ENCODE results near the gene WHAMM.

WHAMM gene

DNA sequence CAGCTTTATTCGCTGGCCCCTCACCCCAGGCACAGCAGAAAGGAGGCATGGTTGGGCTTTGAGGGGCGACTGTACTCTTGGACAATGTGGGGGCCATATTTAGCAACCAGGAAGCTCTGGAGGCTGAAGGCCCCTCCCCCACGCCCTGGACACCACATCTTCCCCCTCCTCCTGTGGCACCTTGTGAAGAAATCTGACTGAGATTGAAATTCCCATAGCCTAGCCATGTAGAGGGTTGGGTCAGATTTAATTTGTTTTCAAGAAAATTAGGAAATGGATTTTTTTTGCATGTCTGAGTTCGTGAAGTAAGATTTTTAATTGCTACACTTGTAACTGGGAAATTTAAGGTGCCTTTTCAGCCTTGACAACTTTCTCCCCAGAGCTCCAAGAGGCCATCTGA, 28.1 kb upstream of the WHAMM start:
- Histone ChIP-seq H3K9me3 (ENCODE audit: insufficient read depth, low read depth, low read length) (no peaks in the 10 kb centered on the region), H3K9ac (ENCODE audit: low read depth, low read length) (no peak overlapping the region), H3K27ac (ENCODE audit: low read length) (no peak overlapping the region), H3K27me3 (ENCODE audit: insufficient read depth, low read length) (no peaks in the 10 kb centered on the region), H3K36me3 (ENCODE audit: insufficient read depth, low read depth, low read length) (no peaks in the 10 kb centered on the region), H3K4me1 (ENCODE audit: insufficient read depth, low read length) (no peaks in the 10 kb centered on the region), H3K4me3 (ENCODE audit: low read length) (no peak overlapping the region)

DNA sequence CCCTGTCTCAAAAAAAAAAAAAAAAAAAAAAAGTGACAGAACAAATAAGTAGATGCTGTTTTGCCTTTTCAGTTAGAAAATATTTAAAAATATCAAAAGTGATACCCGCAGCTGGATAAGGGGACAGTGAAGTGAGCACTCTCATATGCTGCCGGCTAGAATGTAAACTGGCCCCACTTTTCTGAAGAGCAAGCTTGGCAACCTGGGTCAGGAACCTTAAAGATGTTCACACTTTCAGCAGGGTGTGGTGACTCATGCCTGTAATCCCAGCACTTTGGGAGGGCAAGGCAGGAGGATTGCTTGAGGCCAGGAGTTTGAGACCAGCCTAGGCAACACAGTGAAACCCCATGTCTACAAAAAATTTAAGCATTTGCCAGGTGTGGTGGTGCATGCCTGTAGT, 20.9 kb upstream of the WHAMM start:
- no peaks in the 10 kb centered on the region for H3K27me3 ChIP-seq (ENCODE audit: insufficient read depth, low read length)
- no peak overlapping the region for H3K4me3 ChIP-seq (ENCODE audit: low read length)
- no peaks in the 10 kb centered on the region for H3K36me3 ChIP-seq (ENCODE audit: insufficient read depth, low read depth, low read length)
- no peaks in the 10 kb centered on the region for H3K4me1 ChIP-seq (ENCODE audit: insufficient read depth, low read length)
- no peak overlapping the region for H3K9ac ChIP-seq (ENCODE audit: low read depth, low read length)
- no peaks in the 10 kb centered on the region for H3K9me3 ChIP-seq (ENCODE audit: insufficient read depth, low read depth, low read length)
- no peak overlapping the region for H3K27ac ChIP-seq (ENCODE audit: low read length)

DNA sequence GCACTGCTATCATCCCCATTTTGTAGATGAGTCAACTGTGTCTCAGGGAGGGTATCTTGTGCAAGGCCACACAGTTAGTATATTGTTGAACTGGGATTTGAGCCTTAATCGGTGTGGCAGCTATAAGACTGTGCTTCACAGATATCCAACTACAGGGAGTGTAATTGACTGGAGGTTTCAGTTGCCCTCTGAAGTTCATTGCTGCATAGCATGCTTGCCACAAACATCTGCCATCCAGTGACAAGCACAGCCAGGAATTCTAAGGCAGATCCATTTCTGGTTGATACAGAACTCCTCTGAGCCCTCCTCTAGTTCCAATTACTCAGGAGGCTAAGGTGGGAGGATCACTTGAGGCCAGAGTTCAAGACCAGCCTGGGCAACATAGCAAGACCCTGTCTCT, 19.9 kb upstream of the WHAMM start:
- H3K4me1 ChIP-seq (ENCODE audit: insufficient read depth, low read length): no peaks in the 10 kb centered on the region
- H3K36me3 ChIP-seq (ENCODE audit: insufficient read depth, low read depth, low read length): no peaks in the 10 kb centered on the region
- no peak overlapping the region for H3K9ac ChIP-seq (ENCODE audit: low read depth, low read length)
- no peak overlapping the region for H3K4me3 ChIP-seq (ENCODE audit: low read length)
- H3K27ac ChIP-seq (ENCODE audit: low read length): no peak overlapping the region
- no peaks in the 10 kb centered on the region for H3K27me3 ChIP-seq (ENCODE audit: insufficient read depth, low read length)
- no peaks in the 10 kb centered on the region for H3K9me3 ChIP-seq (ENCODE audit: insufficient read depth, low read depth, low read length)

DNA sequence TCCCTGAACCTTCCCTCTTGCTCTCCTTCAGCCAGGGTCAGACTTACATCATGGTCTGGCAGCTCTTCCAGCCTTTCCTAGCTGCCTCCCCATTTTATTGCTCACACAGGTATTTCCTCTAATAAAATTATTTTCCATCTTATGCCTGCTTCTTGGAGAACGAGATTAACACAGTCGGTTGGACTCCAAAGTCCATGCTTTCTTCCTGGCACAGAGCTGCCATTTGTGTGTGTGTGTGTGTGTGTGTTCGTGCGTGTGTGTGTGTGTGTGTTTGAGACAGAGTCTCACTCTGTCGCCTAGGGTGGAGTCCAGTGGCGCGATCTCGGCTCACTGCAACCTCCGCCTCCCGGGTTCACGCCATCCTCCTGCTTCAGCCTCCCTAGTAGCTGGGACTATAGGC, 19.1 kb upstream of the WHAMM start:
- no peak overlapping the region for H3K4me3 ChIP-seq (ENCODE audit: low read length)
- no peaks in the 10 kb centered on the region for H3K36me3 ChIP-seq (ENCODE audit: insufficient read depth, low read depth, low read length)
- H3K27ac ChIP-seq (ENCODE audit: low read length): no peak overlapping the region
- no peaks in the 10 kb centered on the region for H3K9me3 ChIP-seq (ENCODE audit: insufficient read depth, low read depth, low read length)
- H3K9ac ChIP-seq (ENCODE audit: low read depth, low read length): no peak overlapping the region
- no peaks in the 10 kb centered on the region for H3K27me3 ChIP-seq (ENCODE audit: insufficient read depth, low read length)
- H3K4me1 ChIP-seq (ENCODE audit: insufficient read depth, low read length): no peaks in the 10 kb centered on the region

DNA sequence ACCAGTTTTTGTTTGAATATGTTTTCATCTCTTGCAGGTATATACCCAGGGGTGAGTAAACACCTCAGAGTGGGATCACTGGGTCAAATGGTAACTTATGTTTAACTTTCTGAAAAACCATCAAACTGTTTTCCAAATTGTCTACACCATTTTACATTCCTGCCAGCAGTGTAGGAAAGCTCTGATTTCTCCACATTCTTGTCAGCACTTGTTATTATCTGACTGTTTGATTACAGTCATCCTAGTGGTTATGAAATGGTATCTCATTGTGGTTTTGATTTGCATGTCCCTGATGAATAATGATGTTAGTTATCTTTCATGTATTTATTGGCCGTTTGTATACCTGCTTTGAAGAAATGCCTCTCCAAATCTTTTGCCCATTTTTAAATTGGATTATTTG, 17.4 kb upstream of the WHAMM start:
- H3K36me3 ChIP-seq (ENCODE audit: insufficient read depth, low read depth, low read length): no peaks in the 10 kb centered on the region
- H3K27ac ChIP-seq (ENCODE audit: low read length): no peak overlapping the region
- no peak overlapping the region for H3K4me3 ChIP-seq (ENCODE audit: low read length)
- H3K27me3 ChIP-seq (ENCODE audit: insufficient read depth, low read length): no peaks in the 10 kb centered on the region
- no peaks in the 10 kb centered on the region for H3K4me1 ChIP-seq (ENCODE audit: insufficient read depth, low read length)
- H3K9ac ChIP-seq (ENCODE audit: low read depth, low read length): no peak overlapping the region
- no peaks in the 10 kb centered on the region for H3K9me3 ChIP-seq (ENCODE audit: insufficient read depth, low read depth, low read length)

DNA sequence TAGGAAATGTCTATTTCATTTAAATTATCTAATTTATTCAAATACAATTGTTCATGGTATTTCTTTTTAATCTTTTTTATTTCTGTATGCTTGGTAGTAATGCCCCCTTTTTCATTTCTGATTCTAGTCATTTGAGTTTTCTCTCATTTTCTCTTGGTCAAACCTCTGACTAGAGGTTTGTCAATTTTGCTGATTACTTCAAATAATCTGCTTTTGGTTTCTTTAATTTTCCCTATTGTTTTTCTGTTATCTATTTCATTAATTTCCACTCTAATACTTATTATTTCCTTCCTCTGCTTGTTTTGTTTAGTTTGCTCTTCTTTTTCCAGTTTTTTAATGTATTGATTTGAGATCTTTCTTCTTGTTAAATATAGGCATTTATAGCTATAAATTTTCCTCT, 15.7 kb upstream of the WHAMM start:
- H3K4me1 ChIP-seq (ENCODE audit: insufficient read depth, low read length): no peaks in the 10 kb centered on the region
- H3K9me3 ChIP-seq (ENCODE audit: insufficient read depth, low read depth, low read length): no peaks in the 10 kb centered on the region
- no peaks in the 10 kb centered on the region for H3K36me3 ChIP-seq (ENCODE audit: insufficient read depth, low read depth, low read length)
- H3K27me3 ChIP-seq (ENCODE audit: insufficient read depth, low read length): no peaks in the 10 kb centered on the region
- H3K27ac ChIP-seq (ENCODE audit: low read length): no peak overlapping the region
- H3K4me3 ChIP-seq (ENCODE audit: low read length): no peak overlapping the region
- no peak overlapping the region for H3K9ac ChIP-seq (ENCODE audit: low read depth, low read length)

DNA sequence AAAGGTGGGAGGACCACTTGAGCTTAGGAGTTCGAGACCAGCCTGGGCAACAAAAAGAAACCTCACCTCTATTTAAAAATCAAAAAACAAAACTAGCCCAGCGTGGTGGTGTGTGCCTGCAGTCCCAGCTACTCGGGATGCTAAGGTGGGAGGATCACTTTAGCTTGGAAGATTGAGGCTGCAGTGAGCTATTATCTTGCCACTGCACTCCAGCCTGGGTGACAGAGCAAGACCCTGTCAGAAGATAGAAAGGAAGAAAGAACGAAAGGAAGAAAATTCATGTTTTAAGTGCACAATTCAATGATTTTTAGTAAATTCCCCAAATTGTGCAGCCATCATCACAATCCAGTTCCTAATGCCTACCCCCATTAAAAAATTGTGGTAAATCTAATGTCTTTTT, 11.3 kb upstream of the WHAMM start:
- H3K4me1 ChIP-seq (ENCODE audit: insufficient read depth, low read length): no peaks in the 10 kb centered on the region
- no peak overlapping the region for H3K27ac ChIP-seq (ENCODE audit: low read length)
- no peaks in the 10 kb centered on the region for H3K36me3 ChIP-seq (ENCODE audit: insufficient read depth, low read depth, low read length)
- H3K9me3 ChIP-seq (ENCODE audit: insufficient read depth, low read depth, low read length): no peaks in the 10 kb centered on the region
- H3K9ac ChIP-seq (ENCODE audit: low read depth, low read length): no peak overlapping the region
- no peak overlapping the region for H3K4me3 ChIP-seq (ENCODE audit: low read length)
- peaks cover 32% of the 10 kb centered on the region for H3K27me3 ChIP-seq (ENCODE audit: insufficient read depth, low read length)

DNA sequence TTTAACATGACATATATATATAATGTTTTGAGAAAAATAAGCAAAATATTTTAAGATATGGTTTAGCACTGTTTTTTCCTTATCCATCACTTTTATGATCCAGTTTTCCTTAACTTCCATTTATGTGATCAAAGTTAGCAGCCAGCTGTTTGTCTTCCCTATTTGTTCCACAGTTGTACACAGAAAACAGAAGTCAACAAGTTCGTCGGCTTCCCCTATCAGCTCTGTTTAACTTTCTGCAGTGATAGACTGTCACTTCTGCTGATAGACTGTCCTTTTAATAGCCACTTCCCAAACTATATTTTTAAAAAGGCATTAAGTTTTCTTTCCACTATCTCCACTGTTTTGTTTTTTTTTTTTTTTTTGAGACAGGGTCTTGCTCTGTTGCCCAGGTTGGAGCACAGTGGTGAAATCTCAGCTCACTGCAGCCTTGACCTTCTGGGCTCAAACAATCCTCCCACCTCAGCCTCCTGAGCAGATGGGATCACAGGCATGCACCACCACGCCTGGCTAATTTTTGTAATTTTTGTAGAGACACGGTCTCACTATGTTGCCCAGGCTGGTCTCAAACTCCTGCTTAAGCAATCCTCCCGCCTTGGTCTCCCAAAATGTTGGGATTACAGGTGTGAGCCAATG, 10.8 kb upstream of the WHAMM start:
- no peaks in the 10 kb centered on the region for H3K9me3 ChIP-seq (ENCODE audit: insufficient read depth, low read depth, low read length)
- no peaks in the 10 kb centered on the region for H3K36me3 ChIP-seq (ENCODE audit: insufficient read depth, low read depth, low read length)
- no peak overlapping the region for H3K4me3 ChIP-seq (ENCODE audit: low read length)
- H3K27me3 ChIP-seq (ENCODE audit: insufficient read depth, low read length): peaks cover 37% of the 10 kb centered on the region
- no peak overlapping the region for H3K9ac ChIP-seq (ENCODE audit: low read depth, low read length)
- no peaks in the 10 kb centered on the region for H3K4me1 ChIP-seq (ENCODE audit: insufficient read depth, low read length)
- no peak overlapping the region for H3K27ac ChIP-seq (ENCODE audit: low read length)

DNA sequence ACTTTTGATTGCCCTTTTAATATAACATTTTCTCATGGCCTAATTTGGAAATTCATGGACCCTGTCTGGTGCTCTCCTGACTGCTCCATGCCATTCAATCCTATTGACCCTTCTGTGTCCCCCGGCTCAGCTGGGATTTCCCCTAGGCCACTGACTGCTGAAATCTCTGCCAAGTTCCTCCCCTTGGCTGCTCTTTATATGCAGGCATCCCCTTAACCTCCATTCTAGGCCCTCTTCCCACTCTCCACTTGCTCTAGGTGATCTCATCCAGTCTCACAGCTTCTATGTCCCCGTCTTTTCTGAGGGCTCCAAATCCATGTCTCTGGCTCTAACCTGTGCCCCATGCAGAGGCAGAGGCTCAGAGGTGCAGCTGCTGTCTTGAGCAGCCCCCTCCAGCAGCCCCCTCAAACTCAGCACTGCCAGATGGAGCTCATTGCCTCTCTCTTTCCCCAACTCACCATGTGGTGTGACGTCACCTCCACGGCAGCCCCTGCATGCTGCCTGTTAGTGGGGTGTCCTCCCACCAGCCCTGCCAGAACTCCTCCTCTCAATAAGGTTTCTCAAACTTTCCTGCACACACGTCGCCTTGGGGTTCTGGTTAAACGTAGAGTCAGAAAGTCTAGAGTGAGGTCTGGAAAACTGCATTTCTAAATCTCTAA, 10.1 kb upstream of the WHAMM start:
- H3K4me3 ChIP-seq (ENCODE audit: low read length): no peak overlapping the region

DNA sequence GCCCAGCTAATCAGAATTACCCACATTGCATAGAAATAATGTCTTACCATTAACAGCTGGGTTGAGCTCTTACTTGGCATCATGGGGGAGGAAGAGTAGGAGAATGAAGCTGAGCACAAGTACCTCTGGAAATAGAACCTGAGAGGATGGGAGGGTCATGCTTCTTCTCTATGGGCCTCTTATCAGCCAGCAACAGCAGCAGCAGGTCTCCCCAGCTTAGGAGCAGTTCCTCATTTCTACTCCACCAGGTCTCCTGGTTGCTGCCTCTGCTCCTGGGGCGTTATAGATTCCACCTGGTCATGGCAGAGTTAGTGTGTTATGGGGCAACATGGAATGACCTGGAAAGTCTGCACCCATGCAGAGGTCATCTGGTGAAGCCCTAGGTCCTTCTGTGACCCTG, 6.9 kb upstream of the WHAMM start:
- Histone ChIP-seq H3K4me1 (ENCODE audit: insufficient read depth, low read length) (no peaks in the 10 kb centered on the region), H3K4me3 (ENCODE audit: low read length) (no peak overlapping the region)

More for the DNA sequence above, 10.1 kb upstream of the WHAMM start:
- Histone ChIP-seq H3K27me3 (ENCODE audit: insufficient read depth, low read length) (peaks cover 42% of the 10 kb centered on the region), H3K9ac (ENCODE audit: low read depth, low read length) (no peak overlapping the region), H3K27ac (ENCODE audit: low read length) (no peak overlapping the region), H3K36me3 (ENCODE audit: insufficient read depth, low read depth, low read length) (no peaks in the 10 kb centered on the region), H3K4me1 (ENCODE audit: insufficient read depth, low read length) (no peaks in the 10 kb centered on the region), H3K9me3 (ENCODE audit: insufficient read depth, low read depth, low read length) (no peaks in the 10 kb centered on the region)

DNA sequence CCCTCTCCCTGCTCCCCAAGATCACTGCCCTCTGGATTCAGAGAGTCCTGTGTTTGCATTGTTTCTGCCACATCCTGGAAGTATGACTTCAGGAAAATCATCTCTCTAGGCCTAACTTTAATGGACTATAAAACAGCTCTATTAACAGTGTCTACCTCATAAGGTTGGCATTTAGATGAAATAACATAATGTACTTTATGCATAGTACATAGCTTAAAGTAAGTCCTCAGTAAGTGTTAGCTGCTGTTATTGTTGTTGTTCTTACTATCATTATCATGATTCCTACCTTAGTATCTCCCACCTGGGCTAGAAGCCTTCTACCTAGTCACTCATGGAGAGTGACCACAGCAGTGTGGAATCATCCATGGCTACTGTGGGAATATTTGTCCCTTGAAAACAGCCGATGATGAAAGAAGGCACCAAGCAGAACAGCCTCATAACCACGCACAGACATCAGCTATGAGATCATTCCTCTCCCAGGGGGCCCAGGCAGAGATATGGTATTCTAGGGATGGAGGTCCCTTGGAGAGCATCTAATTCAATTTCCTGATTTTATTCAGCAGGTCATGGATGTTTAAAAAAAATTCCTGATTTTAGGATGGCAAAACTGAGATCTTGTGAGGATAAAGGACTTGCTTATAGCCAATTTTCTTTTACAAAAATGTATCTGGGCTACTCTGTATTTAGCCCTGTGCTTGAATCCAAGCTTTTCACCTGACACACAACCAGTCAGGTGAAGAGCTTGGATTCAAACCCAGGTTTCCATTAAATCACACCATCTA, 5.4 kb upstream of the WHAMM start:
- H3K27me3 ChIP-seq (ENCODE audit: insufficient read depth, low read length): peaks cover 46% of the 10 kb centered on the region
- 0 out of 2 replicates have a peak, but pooled peaks cover 2% of the 10 kb centered on the region for H3K4me1 ChIP-seq (ENCODE audit: insufficient read depth, low read length)
- no peak overlapping the region for H3K9ac ChIP-seq (ENCODE audit: low read depth, low read length)
- H3K9me3 ChIP-seq (ENCODE audit: insufficient read depth, low read depth, low read length): no peaks in the 10 kb centered on the region
- no peaks in the 10 kb centered on the region for H3K36me3 ChIP-seq (ENCODE audit: insufficient read depth, low read depth, low read length)
- H3K4me3 ChIP-seq (ENCODE audit: low read length): no peak overlapping the region
- H3K27ac ChIP-seq (ENCODE audit: low read length): no peak overlapping the region

More for the DNA sequence above, 6.9 kb upstream of the WHAMM start:
- Histone ChIP-seq H3K9me3 (ENCODE audit: insufficient read depth, low read depth, low read length) (no peaks in the 10 kb centered on the region), H3K27me3 (ENCODE audit: insufficient read depth, low read length) (peaks cover 46% of the 10 kb centered on the region), H3K9ac (ENCODE audit: low read depth, low read length) (no peak overlapping the region), H3K27ac (ENCODE audit: low read length) (no peak overlapping the region), H3K36me3 (ENCODE audit: insufficient read depth, low read depth, low read length) (no peaks in the 10 kb centered on the region)

DNA sequence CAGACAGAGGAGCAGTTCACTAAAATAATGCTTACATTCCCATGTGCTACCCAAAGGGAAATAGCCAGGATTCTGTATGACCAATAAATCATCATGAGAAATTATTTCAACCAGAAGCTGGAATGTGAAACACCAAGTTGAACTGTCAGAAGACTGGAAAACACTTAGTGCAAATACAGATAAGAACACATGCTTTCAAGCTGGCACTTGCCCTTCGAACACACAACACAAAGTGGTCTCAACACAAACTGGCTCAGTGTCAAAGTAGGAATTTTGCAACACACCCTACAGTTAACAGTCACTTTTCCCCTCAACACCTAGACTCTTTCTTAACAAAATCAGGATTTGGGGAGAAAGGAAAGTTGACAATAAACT, 4.9 kb upstream of the WHAMM start:
- H3K36me3 ChIP-seq (ENCODE audit: insufficient read depth, low read depth, low read length): no peaks in the 10 kb centered on the region
- H3K27me3 ChIP-seq (ENCODE audit: insufficient read depth, low read length): peaks cover 44% of the 10 kb centered on the region
- 0 out of 2 replicates have a peak, but pooled peaks cover 2% of the 10 kb centered on the region for H3K4me1 ChIP-seq (ENCODE audit: insufficient read depth, low read length)
- no peak overlapping the region for H3K4me3 ChIP-seq (ENCODE audit: low read length)
- H3K27ac ChIP-seq (ENCODE audit: low read length): no peak overlapping the region
- H3K9ac ChIP-seq (ENCODE audit: low read depth, low read length): no peak overlapping the region
- no peaks in the 10 kb centered on the region for H3K9me3 ChIP-seq (ENCODE audit: insufficient read depth, low read depth, low read length)

Data from iPS-20b (cell line).